ENCODE data around the gene CYTH1. TPM values are rescaled to one million over a fixed set of nuclear protein-coding genes. Genes with fewer than 3 reads are reported as not detected.

CYTH1 gene
- total RNA-seq, 1 experiment from 2014 or later, result 9.7 TPM

DNA sequence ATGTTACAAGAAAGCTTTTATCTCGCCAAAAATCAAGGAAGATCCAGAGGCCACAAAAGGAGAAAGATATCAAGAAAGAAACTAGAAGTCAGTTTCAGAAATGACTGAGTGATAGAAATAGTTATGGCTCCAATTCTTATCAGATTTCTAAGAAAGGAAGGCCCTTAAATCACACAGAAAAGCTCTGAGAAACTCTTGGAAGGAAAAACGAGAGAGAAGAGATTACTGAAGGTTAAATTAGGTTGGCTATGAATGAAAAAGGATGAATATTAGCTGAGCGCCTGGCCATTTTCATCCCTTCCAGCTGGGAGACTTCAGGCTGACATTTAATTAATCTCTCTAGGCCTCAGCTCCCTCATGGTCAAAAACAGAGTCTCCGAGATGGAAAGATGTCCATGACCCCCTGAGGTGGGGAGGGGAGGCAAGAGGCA, 72.3 kb downstream of the CYTH1 start:
- Histone ChIP-seq H3K27ac (ENCODE audit: insufficient read length, low read depth, low read length) (no peak overlapping the region), H3K4me2 (ENCODE audit: insufficient read depth, insufficient read length, low read length) (no peak overlapping the region), H3K4me1 (ENCODE audit: insufficient read depth, low read length) (no peaks in the 10 kb centered on the region), H4K8ac (replicated peaks; ENCODE audit: insufficient read length, low read depth, low read length) (no peak overlapping the region), H3K56ac (ENCODE audit: insufficient read length, low read depth, low read length) (no peak overlapping the region), H2BK12ac (ENCODE audit: insufficient read length, low read depth, low read length) (no peak overlapping the region), H3K18ac (ENCODE audit: insufficient read length, low read depth, low read length) (no peak overlapping the region), H4K5ac (ENCODE audit: insufficient read length, low read depth, low read length) (no peak overlapping the region), H3K9me3 (ENCODE audit: control insufficient read depth, low read depth, low read length) (no peaks in the 10 kb centered on the region), H3K79me2 (ENCODE audit: insufficient read depth, low read length) (no peaks in the 10 kb centered on the region), H2AK5ac (ENCODE audit: insufficient read length, low read length) (no peak overlapping the region), H4K91ac (ENCODE audit: insufficient read length, low read depth, low read length) (no peak overlapping the region), H3T11ph (ENCODE audit: low read length) (no peak overlapping the region), H2BK5ac (ENCODE audit: insufficient read length, low read length) (no peak overlapping the region), H3K23me2 (ENCODE audit: insufficient read length, low read depth, low read length, poor library complexity, severe bottlenecking) (no peaks in the 10 kb centered on the region), H4K20me1 (ENCODE audit: control insufficient read depth, insufficient read depth, insufficient read length) (no peaks in the 10 kb centered on the region), H3K4ac (ENCODE audit: low read depth, low read length) (no peak overlapping the region), H2AFZ (ENCODE audit: low read length) (no peak overlapping the region), H3K27me3 (ENCODE audit: insufficient read depth, low read length) (no peaks in the 10 kb centered on the region), H2BK120ac (ENCODE audit: low read depth, low read length, poor library complexity, severe bottlenecking) (no peak overlapping the region), H3K79me1 (ENCODE audit: insufficient read depth, low read depth, low read length, poor library complexity, severe bottlenecking) (no peaks in the 10 kb centered on the region), H3K9ac (ENCODE audit: extremely low read depth, insufficient read length, low read length) (no peak overlapping the region), H3K23ac (ENCODE audit: insufficient read length, low read depth, low read length) (no peak overlapping the region), H3K14ac (ENCODE audit: insufficient read depth, low read length) (no peak overlapping the region), H2BK15ac (ENCODE audit: low read depth, low read length) (no peak overlapping the region), H2BK20ac (ENCODE audit: low read depth, low read length, poor library complexity, severe bottlenecking) (no peak overlapping the region)
- TF ChIP-seq CTCF (conservative IDR thresholded peaks at IDR 0.05), result no peak
- Mint-ChIP-seq H3K9me3 (no peaks in the 10 kb centered on the region; a peak in 1 of 5 replicates), H3K27ac (no peak overlapping the region), H3K4me1 (0 out of 4 replicates have a peak, but pooled peaks cover 5 to 6% of the 10 kb centered on the region in 2 experiments), H3K4me3 (no peak overlapping the region), H3K27me3 (ENCODE audit: low read depth) (no peaks in the 10 kb centered on the region), H3K36me3 (ENCODE audit: insufficient read depth in 1 of 3, low read depth in 3 of 3) (no peaks in the 10 kb centered on the region)
- WGBS (ENCODE audit: extremely low coverage, insufficient read length, low lambda C conversion rate), result no CpG with 5 or more reads among the region's 4 CpGs
- no peak for DNase-seq
